ENCODE results near the gene MAT2A. TPM values are rescaled to one million over a fixed set of nuclear protein-coding genes. Genes with fewer than 3 reads are reported as not detected.

MAT2A gene
- total and polyA plus RNA-seq, 2 experiments from 2014 or later: 202 to 379 TPM

DNA sequence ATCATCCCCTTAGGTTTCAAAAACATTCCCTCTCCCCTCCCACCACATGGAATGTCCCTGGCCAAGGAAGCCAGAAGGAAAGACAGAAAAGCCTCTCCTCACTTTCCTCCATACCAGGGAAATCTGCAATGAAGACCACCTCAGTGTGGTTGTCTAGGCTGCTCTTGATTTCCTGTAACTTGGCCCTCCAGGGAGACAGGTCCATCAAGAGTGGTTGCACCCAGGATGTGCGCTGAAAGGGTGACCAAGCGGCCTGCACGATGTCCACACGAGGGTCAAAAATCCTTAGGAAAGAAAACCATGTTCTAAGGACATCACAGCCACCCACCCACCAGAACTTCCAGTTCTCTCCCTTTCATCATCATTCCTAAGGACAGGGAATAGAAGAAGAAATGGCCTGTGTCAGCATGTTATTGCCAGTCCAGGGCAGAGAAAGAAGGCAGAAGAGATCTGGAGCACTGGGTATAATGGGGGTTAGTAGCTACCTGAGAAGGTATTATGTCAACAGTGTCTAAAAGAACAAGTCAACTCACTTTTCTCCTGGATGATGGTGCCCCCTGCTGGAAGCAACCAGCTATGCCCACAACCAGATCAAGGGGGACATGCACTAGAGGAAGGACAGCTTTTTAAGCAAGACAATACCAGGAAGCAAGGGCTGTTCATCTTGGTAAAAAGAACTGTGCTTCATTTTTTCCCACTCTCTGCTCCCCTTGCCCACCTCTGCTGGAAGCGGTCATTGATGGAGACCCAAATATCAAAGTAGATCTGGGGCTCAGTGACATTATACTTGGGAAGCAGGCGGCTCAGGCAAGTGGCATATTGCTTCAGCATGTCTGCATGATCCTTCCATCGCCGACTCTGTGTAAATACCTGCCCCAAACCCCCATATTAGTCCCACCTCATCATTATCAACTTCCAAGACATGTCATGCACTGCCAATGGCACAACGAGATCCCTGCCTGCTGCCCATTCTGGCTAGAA is 13.0 kb downstream of the MAT2A start:
- no peak overlapping the region for H3K4me3 ChIP-seq
- WGBS (ENCODE audit: low lambda C conversion rate, missing lambda C conversion rate): 82% methylated on average over 9 of the region's 9 CpGs
- no peaks in the 10 kb centered on the region for H4K20me1 ChIP-seq (ENCODE audit: insufficient read depth, poor library complexity, severe bottlenecking)
- no peaks in the 10 kb centered on the region for H3K36me3 ChIP-seq (replicated peaks; ENCODE audit: insufficient read depth, low read depth)
- no peaks in the 10 kb centered on the region for H3K4me1 ChIP-seq (ENCODE audit: insufficient read depth)
- TF ChIP-seq, protein P1, sequence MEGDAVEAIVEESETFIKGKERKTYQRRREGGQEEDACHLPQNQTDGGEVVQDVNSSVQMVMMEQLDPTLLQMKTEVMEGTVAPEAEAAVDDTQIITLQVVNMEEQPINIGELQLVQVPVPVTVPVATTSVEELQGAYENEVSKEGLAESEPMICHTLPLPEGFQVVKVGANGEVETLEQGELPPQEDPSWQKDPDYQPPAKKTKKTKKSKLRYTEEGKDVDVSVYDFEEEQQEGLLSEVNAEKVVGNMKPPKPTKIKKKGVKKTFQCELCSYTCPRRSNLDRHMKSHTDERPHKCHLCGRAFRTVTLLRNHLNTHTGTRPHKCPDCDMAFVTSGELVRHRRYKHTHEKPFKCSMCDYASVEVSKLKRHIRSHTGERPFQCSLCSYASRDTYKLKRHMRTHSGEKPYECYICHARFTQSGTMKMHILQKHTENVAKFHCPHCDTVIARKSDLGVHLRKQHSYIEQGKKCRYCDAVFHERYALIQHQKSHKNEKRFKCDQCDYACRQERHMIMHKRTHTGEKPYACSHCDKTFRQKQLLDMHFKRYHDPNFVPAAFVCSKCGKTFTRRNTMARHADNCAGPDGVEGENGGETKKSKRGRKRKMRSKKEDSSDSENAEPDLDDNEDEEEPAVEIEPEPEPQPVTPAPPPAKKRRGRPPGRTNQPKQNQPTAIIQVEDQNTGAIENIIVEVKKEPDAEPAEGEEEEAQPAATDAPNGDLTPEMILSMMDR (IDR thresholded peaks at IDR 0.05; ENCODE audit: poor library complexity): peak; percentile 94
- TF ChIP-seq EZH2phosphoT487 (IDR thresholded peaks at IDR 0.05; ENCODE audit: low read depth, severe bottlenecking, unreplicated experiment): no peak
- H3K27ac ChIP-seq: no peak overlapping the region
- H3K9me3 ChIP-seq (ENCODE audit: low read depth): no peaks in the 10 kb centered on the region
- no peaks in the 10 kb centered on the region for H3K9me2 ChIP-seq (replicated peaks; ENCODE audit: insufficient read depth)
- peak; percentile 85 for DNase-seq (ENCODE audit: low spot score)
- H3K4me2 ChIP-seq: no peak overlapping the region
- H3K27me3 ChIP-seq: no peaks in the 10 kb centered on the region
- H3K79me2 ChIP-seq: peaks cover 8% of the 10 kb centered on the region
- H2AFZ ChIP-seq: no peak overlapping the region

DNA sequence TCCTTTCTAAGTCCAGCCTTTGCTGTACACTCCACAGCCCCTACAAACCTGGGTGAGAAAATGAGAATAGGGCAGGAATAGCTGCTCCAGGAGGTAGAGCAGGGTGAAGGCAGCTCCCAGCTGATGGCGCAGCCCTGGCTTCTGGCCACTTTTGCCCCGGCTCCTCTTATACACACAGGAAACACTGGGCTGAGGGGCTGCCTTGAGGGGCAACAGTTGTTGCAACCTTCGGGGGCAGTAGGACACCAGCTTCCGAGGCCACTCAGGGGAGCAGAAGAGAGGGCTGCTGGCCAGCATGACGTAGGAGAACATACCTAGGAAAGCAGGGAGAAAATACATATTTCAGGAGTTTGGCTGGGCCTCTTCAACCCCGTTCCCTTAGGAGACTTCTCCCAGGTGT is 14.2 kb downstream of the MAT2A start:
- H4K20me1 ChIP-seq (ENCODE audit: insufficient read depth, poor library complexity, severe bottlenecking): no peaks in the 10 kb centered on the region
- no peak overlapping the region for H3K4me3 ChIP-seq
- H3K79me2 ChIP-seq: peaks cover 20% of the 10 kb centered on the region
- no peak overlapping the region for H3K4me2 ChIP-seq
- H3K27ac ChIP-seq: no peak overlapping the region
- no peak overlapping the region for H2AFZ ChIP-seq
- H3K36me3 ChIP-seq (replicated peaks; ENCODE audit: insufficient read depth, low read depth): no peaks in the 10 kb centered on the region
- H3K9me3 ChIP-seq (ENCODE audit: low read depth): no peaks in the 10 kb centered on the region
- TF ChIP-seq EZH2 (IDR thresholded peaks at IDR 0.05; ENCODE audit: borderline replicate concordance) (no peak), EZH2phosphoT487 (IDR thresholded peaks at IDR 0.05; ENCODE audit: low read depth, severe bottlenecking, unreplicated experiment) (no peak)
- TF ChIP-seq, protein P1 (IDR thresholded peaks at IDR 0.05; ENCODE audit: poor library complexity): no peak
- H3K9me2 ChIP-seq (replicated peaks; ENCODE audit: insufficient read depth): no peaks in the 10 kb centered on the region
- no peaks in the 10 kb centered on the region for H3K27me3 ChIP-seq
- WGBS (ENCODE audit: low lambda C conversion rate, missing lambda C conversion rate): 93% methylated on average over 6 of the region's 6 CpGs
- DNase-seq (ENCODE audit: low spot score): no peak
- peaks cover under 1% of the 10 kb centered on the region for H3K4me1 ChIP-seq (ENCODE audit: insufficient read depth)

DNA sequence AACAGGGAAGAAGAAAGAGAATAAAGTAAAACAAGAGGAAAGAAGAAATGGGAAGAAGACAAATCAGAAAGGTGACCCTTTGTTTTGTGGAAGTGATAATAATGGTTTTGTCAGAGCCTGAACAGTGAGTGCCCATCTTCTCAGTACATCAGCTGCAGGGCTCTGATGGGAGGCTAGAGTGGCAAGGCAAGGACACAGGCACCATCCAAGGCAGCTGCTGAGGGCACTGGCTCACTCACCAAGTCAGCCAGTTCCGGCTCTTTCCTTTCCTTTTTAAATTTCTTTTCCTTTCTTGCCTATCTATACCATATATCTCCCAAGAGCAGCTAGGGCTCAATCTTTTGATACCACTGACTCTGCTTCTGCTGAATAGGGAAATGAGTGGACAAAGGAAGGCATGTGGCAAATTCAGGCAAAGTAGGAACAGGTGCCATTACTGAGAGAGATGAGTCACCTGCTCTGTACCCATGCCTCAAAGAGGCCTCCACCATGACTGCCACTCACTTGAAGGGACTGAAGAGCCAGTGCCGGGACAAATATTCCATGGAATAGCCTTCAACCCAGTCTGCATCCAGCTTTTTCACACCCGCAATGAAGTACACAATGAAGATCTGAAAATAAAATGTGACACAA is 16.1 kb downstream of the MAT2A start:
- Histone ChIP-seq H3K4me3 (no peak overlapping the region), H3K79me2 (peaks cover 39% of the 10 kb centered on the region), H3K4me2 (no peak overlapping the region), H4K20me1 (ENCODE audit: insufficient read depth, poor library complexity, severe bottlenecking) (no peaks in the 10 kb centered on the region), H3K36me3 (replicated peaks; ENCODE audit: insufficient read depth, low read depth) (no peaks in the 10 kb centered on the region), H3K4me1 (ENCODE audit: insufficient read depth) (peaks cover 9% of the 10 kb centered on the region), H3K9me2 (replicated peaks; ENCODE audit: insufficient read depth) (no peaks in the 10 kb centered on the region), H2AFZ (no peak overlapping the region), H3K9me3 (ENCODE audit: low read depth) (no peaks in the 10 kb centered on the region), H3K27ac (no peak overlapping the region), H3K27me3 (no peaks in the 10 kb centered on the region)
- DNase-seq (ENCODE audit: low spot score): no peak
- 95% methylated on average over 3 of the region's 3 CpGs for whole genome bisulfite sequencing (ENCODE audit: low lambda C conversion rate, missing lambda C conversion rate)
- TF ChIP-seq EZH2 (IDR thresholded peaks at IDR 0.05; ENCODE audit: borderline replicate concordance) (no peak), EZH2phosphoT487 (IDR thresholded peaks at IDR 0.05; ENCODE audit: low read depth, severe bottlenecking, unreplicated experiment) (no peak)
- TF ChIP-seq, protein P1 (IDR thresholded peaks at IDR 0.05; ENCODE audit: poor library complexity): no peak
